HS-5 (cell line): ENCODE measurements around the gene NDUFB7.
"Not testable (repeated sequence)": the region's sequence is repeated elsewhere in the genome, so short reads cannot be mapped to it uniquely, and the experiment has no call there.

Experiments used
- DNase-seq: peaks from one replicate; pipeline ENCODE4 v3.0.0-alpha.2; 2012; ENCODE audit warnings: low read depth

NDUFB7 gene

GRCh38 chr19:14553042-14553938 is 18.6 kb downstream of the NDUFB7 start:
- DNase-seq = no peak

GRCh38 chr19:14552006-14552360 is 19.9 kb downstream of the NDUFB7 start:
- not testable (repeated sequence) for DNase-seq

- DNase-seq = not testable (repeated sequence)
Observed at GRCh38 chr19:14551134-14552005, 20.5 kb downstream of the NDUFB7 start.

- DNase-seq = no peak
Observed at GRCh38 chr19:14550201-14550754, 21.6 kb downstream of the NDUFB7 start.

GRCh38 chr19:14545716-14546082 is 26.2 kb downstream of the NDUFB7 start:
- DNase-seq = no peak

GRCh38 chr19:14544977-14545715 is 26.7 kb downstream of the NDUFB7 start:
- no peak for DNase-seq

- DNase-seq = no peak
Observed at GRCh38 chr19:14544047-14544446, 27.8 kb downstream of the NDUFB7 start.

GRCh38 chr19:14542711-14543328 is 29.0 kb downstream of the NDUFB7 start:
- DNase-seq = no peak

GRCh38 chr19:14541979-14542378 is 29.9 kb downstream of the NDUFB7 start:
- DNase-seq = not testable (repeated sequence)

GRCh38 chr19:14540741-14541525 is 30.9 kb downstream of the NDUFB7 start:
- DNase-seq = no peak

GRCh38 chr19:14536926-14537692 is 34.8 kb downstream of the NDUFB7 start:
- DNase-seq = no peak

- DNase-seq = no peak
Observed at GRCh38 chr19:14533450-14533849, 38.4 kb downstream of the NDUFB7 start.

GRCh38 chr19:14530506-14530905 is 41.4 kb downstream of the NDUFB7 start:
- DNase-seq = no peak

GRCh38 chr19:14530005-14530348 is 41.9 kb downstream of the NDUFB7 start:
- no peak for DNase-seq

- DNase-seq = peak; percentile 100
Observed at GRCh38 chr19:14529254-14530004, 42.4 kb downstream of the NDUFB7 start, which contains the start of gene TECR. TECR (plus strand) TSS chr19:14529594; CDS start chr19:14529697, 103 bp downstream.

- DNase-seq = no peak
Observed at GRCh38 chr19:14528419-14529253, 43.2 kb downstream of the NDUFB7 start.

GRCh38 chr19:14526423-14526822 is 45.4 kb downstream of the NDUFB7 start:
- no peak for DNase-seq

GRCh38 chr19:14525729-14526128 is 46.1 kb downstream of the NDUFB7 start:
- DNase-seq = no peak
